GM18517 (cell line): ENCODE data around the gene EPN3.

Source experiments
- ATAC-seq: cut with Tn5 transposase; IDR thresholded peaks from one replicate; pipeline ENCODE4 v1.9.1; 2021; ENCODE audit warnings: mild to moderate bottlenecking, moderate library complexity; ENCODE audit not compliant: unreplicated experiment

The EPN3 gene

DNA sequence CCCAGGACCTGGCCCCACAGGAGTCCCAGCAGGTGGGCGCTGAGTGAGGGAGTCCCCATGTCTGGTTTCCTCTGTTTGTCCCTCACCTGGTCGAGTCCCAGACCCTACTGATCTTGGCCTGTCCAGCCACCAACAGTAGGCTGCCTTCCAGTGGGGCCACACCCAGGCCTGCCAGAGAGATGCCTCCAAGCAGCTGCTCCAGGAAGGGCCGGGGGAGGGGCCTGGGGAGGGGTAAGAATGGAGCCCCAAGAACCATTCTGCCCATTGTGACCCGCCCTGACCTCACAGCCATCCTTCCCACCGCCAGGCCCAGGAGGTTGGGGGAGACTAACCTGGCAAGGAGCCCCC lies 15.2 kb downstream of the EPN3 start:
- no peak for ATAC-seq

DNA sequence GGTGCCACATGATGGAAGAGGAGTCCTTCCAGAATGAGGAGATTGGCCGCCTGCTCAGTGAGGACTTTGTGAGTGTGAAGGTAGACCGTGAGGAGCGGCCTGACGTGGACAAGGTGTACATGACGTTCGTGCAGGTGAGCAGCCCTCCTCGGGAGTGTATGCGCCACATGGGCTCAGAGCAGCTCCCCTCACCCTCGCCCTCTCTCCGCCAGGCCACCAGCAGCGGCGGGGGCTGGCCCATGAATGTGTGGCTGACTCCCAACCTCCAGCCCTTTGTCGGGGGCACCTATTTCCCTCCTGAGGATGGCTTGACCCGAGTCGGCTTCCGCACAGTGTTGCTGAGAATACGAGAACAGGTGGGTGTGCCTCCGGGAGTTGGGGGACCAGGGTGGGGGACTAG lies 16.3 kb downstream of the EPN3 start:
- ATAC-seq, result no peak

DNA sequence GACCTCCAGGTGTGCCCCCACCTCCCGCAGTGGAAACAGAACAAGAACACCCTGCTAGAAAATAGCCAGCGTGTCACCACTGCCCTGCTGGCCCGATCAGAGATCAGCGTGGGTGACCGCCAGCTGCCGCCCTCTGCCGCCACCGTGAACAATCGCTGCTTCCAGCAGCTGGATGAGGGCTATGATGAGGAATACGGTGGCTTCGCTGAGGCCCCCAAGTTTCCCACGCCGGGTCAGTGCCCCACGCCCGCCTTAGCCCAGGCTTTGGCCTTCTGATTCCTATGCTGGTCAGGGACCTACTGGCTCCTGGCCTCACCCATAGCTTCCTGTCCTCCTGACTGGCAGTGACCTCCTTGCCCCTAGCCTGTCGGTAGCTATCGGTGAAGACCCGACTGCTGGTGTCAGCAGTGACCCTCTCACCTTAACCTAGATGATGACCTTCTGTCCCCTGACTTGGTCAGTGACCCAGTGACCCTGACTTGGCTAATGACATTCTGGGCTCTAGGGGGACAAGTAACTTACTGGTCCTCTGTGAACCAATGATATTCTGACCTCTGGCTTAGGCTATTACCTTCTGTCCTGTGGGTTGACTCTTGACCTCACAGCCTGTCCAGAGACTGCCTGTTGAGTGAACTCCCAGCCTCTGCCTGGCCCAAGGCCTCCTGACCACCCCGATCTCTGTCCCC lies 16.9 kb downstream of the EPN3 start:
- no peak for ATAC-seq

DNA sequence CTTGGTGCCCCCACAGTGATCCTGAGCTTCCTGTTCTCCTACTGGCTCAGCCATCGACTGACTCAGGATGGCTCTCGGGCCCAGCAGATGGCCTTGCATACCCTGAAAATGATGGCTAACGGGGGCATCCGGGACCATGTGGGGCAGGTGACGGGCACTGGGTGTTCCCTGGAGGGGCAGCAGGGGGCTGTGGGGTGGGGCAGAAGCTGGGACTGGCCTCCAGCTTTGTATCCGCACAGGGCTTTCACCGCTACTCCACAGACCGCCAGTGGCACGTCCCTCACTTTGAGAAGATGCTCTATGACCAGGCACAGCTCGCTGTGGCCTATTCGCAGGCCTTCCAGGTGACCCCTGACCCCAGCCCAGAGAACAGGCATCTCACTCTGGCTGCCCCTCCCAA lies 17.4 kb downstream of the EPN3 start:
- no peak for ATAC-seq

DNA sequence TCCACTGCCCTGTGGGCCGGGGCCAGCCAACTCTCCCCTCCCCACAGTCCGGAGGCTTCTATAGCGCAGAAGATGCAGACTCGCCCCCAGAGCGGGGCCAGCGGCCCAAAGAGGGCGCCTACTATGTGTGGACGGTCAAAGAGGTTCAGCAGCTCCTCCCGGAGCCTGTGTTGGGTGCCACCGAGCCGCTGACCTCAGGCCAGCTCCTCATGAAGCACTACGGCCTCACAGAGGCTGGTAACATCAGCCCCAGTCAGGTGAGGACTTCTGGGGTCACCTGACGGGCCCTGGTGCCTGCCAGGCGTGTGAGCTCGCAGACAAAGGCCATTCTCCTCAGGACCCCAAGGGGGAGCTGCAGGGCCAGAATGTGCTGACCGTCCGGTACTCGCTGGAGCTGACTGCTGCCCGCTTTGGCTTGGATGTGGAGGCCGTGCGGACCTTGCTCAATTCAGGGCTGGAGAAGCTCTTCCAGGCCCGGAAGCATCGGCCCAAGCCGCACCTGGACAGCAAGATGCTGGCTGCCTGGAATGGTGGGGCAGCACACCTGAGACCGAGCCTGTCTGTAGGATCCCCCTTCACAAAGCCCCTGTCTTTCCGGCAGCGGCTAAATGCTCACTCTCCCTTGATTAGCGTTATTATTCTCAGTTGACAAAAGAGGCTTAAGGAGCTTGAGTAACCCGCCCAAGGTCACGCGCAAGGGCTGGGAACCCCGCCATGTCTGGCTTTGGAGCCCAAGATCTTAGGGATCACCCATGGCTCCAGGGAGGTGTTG lies 18.3 kb downstream of the EPN3 start:
- no peak for ATAC-seq

DNA sequence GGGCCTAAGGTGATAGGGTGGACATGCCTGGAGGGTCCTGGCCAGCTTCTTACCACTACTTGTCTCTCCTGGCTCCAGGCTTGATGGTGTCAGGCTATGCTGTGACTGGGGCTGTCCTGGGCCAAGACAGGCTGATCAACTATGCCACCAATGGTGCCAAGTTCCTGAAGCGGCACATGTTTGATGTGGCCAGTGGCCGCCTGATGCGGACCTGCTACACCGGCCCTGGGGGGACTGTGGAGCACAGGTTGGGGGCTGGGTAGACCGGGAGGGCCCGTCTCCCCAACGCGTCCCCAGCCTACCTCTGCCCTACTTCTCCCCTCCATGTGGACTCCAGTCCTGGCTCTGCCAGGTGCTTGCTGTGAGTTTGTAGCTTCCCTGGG lies 18.9 kb downstream of the EPN3 start:
- ATAC-seq, result no peak

DNA sequence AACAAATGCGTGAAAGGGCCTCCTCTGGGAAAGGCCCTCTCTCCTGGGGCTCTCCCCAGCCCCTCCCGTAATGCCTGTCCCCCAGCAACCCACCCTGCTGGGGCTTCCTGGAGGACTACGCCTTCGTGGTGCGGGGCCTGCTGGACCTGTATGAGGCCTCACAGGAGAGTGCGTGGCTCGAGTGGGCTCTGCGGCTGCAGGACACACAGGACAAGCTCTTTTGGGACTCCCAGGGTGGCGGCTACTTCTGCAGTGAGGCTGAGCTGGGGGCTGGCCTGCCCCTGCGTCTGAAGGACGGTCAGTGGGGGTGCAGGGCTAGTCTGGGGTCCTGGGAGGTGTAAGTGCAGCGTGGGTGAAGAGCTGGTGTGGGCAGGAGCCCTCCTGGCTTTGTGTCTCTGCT lies 19.3 kb downstream of the EPN3 start:
- ATAC-seq, result no peak

DNA sequence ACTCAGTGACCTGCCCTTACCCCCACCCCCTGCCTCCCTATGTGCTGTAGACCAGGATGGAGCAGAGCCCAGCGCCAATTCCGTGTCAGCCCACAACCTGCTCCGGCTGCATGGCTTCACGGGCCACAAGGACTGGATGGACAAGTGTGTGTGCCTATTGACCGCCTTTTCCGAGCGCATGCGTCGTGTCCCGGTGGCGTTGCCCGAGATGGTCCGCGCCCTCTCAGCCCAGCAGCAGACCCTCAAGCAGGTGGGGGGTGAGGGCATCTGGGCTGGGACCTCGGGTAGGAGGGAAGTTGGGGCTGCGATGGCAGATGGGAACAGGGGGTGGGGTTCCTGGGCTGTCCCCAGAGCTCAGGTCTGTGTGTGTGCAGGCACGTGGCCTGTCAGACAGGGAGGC lies 21.7 kb downstream of the EPN3 start:
- no peak for ATAC-seq

DNA sequence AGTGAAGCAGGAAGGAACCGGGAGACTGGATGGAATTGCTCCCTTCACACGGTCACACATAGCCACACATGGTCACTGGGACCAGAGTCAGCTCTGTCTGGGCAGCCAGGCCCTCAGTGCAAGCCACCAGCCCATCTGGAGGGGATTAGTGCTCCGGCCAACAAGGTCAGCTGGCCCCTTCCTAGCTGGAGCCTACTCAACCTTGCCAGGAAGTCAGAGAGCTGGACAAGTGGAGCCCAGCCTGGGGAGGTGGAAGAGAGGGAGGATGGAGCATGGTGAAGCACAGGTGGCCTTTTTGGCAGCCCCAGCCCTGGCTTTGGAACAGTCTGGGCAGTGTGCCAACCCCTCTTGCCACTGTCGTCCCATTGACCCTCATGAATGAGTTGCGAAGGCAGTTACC lies 24.3 kb downstream of the EPN3 start:
- ATAC-seq, result no peak

DNA sequence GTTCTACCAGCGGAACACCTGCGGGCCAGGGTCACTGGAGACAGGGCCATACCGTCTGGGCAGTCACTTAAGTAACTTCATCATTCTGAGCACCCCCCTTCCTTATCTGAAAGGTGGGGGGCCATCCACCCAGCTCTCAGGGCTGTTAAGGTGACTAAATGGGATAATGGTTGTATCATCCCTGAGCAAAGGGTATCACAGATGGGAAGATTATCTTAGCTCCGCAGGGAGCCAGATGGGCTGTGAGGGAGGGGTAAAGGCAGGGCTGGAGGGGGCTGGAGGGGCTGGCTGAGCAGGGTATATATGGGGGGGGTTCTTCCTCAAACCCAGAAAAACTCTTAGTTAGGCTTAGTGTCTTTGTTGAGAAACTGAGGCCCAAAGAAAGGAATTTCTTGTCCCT lies 25.1 kb downstream of the EPN3 start:
- no peak for ATAC-seq

DNA sequence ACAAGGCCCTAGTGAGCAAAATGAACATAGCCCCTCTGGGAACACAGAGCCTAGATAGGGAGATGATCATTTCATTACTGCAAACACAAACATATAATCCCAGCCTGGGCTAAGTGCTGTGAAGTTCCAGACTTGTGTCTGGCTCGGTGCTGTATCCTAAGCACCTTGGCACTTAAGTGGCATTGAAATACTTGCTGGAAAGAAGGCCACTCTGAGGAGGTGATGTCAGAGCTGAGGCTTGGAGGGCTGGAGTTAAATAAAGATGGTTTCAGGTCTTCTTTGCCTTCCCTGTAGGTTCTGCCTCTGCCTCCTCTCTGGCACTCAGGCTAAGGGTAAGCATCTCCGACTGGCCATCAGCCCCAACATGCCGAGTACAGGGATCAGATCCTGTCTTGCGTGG lies 25.6 kb downstream of the EPN3 start:
- ATAC-seq, result no peak

DNA sequence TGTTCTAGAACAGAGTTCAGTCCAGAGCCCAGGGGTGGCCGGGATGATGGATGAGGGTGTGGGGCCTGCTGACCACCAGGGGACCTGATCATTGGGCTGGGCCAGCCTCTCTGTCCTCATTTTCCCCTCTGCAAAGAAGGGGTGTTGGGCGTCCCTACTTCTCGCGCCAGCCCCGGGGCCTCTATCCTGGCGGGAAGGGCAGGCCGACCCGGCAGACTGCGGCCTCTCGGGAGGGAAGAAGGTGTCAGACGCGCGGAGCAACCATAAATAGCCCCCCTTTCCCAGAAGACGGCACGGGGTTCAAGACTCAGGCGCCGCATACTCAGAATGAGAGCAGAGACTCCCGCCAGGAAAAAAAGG lies 26.0 kb downstream of the EPN3 start:
- no peak for ATAC-seq

DNA sequence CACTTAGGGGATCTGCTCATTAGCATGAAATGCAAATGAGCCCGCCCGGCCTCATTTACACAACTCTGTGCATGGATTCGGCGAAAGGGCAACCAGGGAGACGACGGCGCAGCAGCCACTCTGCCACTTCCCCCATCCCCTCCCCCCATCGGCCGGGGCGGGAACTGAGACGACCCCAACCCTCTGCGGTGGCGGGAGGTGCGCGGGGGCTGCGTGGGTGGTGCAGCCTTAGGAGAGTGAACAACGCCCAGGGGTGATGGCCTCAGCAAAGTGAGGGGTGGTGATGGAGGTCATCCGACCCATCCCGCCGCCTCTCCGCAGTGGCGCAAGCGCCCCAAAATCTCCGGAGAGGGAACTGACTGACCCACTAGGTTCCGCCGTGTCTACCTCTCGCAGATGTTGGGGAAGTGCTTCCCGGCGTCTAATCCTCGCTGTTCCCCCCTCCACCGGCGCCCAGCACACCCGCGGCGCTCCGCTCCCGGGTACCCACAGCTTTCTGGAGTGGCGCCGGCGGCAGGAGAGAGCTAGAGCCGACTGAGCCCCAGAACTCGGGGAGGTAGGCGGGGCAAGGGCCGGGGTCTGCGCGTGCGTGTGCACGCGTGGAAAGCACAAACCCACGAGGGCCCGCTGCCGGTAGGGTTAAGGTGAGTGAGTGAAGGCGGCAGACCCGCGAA lies 26.5 kb downstream of the EPN3 start:
- no peak for ATAC-seq

DNA sequence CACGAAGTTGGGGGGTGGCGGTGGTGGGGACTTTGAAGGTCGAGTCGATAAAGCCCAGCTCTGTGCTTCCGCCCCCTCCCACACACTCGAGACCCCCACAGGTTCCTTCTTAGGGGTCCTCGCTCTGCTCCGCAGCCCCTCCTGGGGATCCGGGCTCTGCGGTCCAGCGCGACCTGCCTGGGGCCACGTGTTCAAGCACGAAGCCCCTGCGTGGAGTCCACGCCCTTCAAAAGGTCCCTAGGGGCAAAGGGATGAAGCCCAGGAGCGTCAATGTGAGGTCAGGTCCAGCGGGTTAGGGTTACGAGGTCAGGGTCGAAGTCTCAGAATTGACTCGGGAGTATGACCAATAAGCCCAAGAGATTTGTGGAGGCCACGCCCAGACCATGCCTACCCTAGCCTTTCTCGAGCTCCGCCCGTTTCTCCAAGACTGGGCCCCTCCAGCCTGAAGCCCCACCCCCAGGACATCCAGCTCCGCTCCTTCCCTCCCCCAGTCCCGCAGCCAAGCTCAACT lies 27.2 kb downstream of the EPN3 start:
- ATAC-seq, result peak; percentile 12

DNA sequence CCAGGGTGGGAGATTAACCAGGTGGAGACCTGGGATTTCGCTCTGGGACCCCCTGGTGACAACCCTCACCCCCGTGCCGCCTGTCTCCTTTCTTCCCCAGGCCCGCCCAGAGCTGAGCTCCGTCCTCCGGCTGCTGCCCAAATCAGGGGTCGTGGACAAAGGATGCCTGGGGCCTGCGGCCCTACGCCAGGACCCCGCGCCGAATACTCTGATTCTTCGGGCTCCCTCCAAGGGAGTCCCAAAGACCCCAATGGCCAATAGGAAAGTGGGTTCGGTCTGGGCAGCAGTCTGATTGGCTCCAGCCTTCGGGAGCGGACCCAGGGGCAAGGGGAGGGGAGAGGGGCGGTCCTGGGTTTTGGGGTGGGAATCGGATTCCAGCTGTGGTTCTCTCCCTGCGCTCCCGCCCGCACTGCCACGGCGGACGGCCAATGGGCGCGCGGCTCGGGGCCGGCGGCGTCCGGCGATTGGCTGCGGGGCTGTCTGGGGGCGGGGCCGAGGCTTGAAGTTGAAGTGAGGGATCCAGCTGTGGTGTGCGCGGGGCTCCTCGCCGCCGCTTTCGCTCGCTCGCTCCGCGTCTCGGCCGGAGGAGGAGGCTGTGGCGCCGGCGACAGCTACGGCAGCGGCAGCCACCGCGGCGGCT lies 27.8 kb downstream of the EPN3 start, which contains the start of gene CACNA1G:
Gene CACNA1G (plus strand): TSS at position 531 of the 640 bp plus-strand sequence. CDS start 745 bp downstream, outside the sequence.
- peak; percentile 83 for ATAC-seq

DNA sequence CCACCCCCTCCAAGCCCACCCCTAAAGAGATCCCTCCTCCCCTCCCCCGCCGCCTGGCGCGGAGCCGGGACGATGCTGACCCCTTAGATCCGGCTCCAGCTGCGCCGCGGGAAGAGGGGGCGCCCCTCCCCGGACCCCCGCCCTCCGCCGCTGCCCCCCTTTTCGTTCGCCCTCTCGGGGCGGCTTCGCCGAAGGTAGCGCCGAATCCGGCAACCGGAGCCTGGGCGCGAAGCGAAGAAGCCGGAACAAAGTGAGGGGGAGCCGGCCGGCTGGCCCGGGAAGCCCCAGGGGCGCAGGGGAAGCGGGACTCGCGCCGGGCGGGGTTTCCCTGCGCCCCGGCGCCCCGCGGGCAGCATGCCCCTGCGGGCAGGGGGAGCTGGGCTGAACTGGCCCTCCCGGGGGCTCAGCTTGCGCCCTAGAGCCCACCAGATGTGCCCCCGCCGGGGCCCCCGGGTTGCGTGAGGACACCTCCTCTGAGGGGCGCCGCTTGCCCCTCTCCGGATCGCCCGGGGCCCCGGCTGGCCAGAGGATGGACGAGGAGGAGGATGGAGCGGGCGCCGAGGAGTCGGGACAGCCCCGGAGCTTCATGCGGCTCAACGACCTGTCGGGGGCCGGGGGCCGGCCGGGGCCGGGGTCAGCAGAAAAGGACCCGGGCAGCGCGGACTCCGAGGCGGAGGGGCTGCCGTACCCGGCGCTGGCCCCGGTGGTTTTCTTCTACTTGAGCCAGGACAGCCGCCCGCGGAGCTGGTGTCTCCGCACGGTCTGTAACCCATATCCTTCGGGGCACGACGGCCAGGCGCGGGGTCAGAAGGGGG lies 28.6 kb downstream of the EPN3 start:
- no peak for ATAC-seq

DNA sequence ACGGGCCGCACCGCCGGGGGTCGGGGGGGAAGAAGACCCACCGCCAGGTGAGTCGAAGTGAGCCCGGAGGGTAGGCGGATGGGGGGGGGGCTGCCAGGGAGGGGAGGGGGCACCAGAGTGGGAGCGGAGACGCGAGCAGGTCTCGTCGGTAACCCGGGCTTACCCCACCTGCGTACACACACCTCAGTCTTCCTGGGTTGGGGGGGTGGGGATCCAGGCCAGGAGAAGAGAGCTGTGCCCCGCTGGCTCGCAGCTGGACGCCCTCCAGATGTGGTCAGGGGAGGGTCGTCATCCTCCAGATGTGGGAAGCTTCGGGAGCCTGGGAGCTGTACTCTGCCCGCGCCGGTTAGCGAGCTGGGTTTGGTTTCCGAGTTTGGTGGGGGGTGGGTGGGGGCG lies 29.2 kb downstream of the EPN3 start:
- ATAC-seq, result no peak

DNA sequence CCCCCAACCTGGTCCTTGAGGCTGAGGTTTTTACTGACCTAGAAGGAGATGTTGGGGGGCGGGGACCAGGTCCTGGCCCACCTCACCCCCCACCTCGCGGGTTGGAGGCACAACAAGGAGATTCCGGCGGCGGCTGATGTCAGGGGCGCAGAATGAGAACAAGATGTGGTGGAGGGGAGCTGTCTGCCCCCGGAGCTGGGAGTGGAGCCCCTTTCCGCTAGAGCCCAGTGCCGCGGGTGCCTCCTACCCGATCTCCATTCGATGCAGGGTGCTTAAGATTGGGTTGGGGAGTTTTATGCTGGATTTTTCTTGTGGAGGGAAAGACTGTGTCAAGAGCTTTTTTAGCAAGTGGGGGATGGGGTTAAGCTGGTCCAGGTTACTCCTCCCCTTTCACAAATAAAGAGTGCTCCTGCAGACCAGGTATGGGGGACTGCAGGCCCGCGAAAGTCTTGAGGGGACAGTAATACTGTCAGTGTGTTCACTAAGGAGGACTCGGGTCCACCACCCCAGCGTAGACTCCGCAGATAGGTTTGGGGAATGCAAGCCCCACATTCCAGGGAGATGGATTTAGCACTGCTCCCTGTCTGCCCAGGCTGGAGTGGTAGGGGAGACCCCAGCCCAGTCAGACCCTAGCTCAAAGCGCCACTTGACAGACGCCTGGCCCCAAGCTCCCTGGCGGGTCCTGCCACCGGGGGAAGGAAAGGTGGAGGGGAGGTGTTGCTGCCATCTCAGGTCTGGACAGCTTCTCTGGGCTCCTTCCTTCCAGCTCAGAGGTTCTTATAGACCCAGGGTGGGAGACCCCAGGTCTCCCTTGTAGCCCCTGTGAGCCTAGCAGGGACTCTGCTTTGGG lies 29.9 kb downstream of the EPN3 start:
- no peak for ATAC-seq

DNA sequence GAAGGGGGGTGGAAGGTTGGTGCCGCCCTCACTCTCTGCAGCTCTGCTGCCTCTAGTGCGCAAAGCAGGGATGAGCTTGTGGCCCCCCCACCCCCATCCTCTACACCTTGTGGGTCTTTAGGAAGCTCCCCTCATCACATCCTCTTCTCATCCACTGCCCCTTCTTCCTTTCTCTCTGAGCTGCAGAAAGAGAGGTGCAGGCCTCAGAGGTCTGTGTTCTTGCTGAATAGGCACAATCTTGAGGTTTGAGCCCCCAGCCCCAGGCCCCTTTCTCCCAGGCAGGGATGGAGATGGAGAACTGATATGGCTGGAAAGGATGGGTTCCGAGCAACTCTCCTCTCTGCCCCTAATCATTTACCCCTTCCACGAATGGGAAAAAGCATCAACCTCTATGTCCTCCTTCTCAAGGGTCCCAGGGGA lies 30.6 kb downstream of the EPN3 start:
- ATAC-seq, result no peak

DNA sequence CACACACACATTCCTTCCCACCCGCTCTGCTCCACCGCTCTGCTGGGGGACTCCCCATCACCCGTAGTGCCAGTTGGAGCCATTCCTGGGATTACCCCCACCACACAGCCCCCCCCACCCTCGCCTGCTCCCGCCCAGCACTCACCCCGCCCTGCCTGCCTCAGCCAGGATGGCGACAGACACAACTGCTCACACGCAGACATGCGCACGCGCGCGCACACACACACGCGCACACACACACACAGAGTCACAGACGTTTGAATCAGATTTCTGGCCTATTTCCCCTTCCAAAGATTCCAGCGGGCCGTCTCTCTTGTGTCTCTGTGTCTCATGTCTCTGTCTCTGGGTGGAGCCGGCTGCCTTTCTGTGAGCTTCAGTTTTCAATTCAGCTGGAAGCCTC lies 32.4 kb downstream of the EPN3 start:
- no peak for ATAC-seq
